Left kidney (tissue), 2 donors: Measurements from ENCODE around the gene ZNF544. TPM values are rescaled to one million over a fixed set of nuclear protein-coding genes. Genes with fewer than 3 reads are reported as not detected.
"Not testable (repeated sequence)": the region's sequence is repeated elsewhere in the genome, so short reads cannot be mapped to it uniquely, and the experiment has no call there.

ENCODE experiments used
- DNase-seq: peaks from one replicate; pipeline ENCODE4 v3.0.0-alpha.2; 2013
- polyA plus RNA-seq: library from polyadenylated mRNA; unstranded; fragments of 120-200 nt; gene quantifications from one replicate; pipeline ENCODE4 v1.2.1, GENCODE V29; 2013; ENCODE audit not compliant: insufficient read length

ZNF544 gene
- polyA plus RNA-seq, 1 donor: 47.9 TPM

- DNase-seq: peak; percentile 93
Measured at GRCh38 chr19:58305065-58305931, 76.6 kb downstream of the ZNF544 start, which contains the start of gene ERVK3-1. TSS of gene ERVK3-1 (plus strand) at chr19:58305377. CDS start at chr19:58312169, 6,792 bp downstream.

GRCh38 chr19:58305932-58306323 is 77.2 kb downstream of the ZNF544 start:
- no peak for DNase-seq

- no peak for DNase-seq
Measured at GRCh38 chr19:58307736-58308135, 79.0 kb downstream of the ZNF544 start.

- DNase-seq: not testable (repeated sequence)
Measured at GRCh38 chr19:58310685-58311084, 82.0 kb downstream of the ZNF544 start.

GRCh38 chr19:58311345-58311865 is 82.7 kb downstream of the ZNF544 start:
- DNase-seq: no peak

Other genes with a start within 250 kb of the ZNF544 start
- 37.0 TPM for gene ZNF606, start 226.1 kb upstream of the ZNF544 start, polyA plus RNA-seq
- 4.0 TPM for gene ZSCAN1, start 194.9 kb upstream of the ZNF544 start, polyA plus RNA-seq
- 32.5 TPM for gene ZNF135, start 169.6 kb upstream of the ZNF544 start, polyA plus RNA-seq
- gene ZSCAN18, start 130.7 kb upstream of the ZNF544 start, polyA plus RNA-seq: 94.4 TPM
- gene ZNF329, start 78.1 kb upstream of the ZNF544 start, polyA plus RNA-seq: 26.2 TPM
- gene ZNF274, start 45.9 kb upstream of the ZNF544 start, polyA plus RNA-seq: 22.8 TPM
- 11.4 TPM for gene ZNF8, start 50.0 kb downstream of the ZNF544 start, polyA plus RNA-seq
- gene ERVK3-1, start 76.5 kb downstream of the ZNF544 start, polyA plus RNA-seq: 58.1 TPM
- 4.1 TPM for gene ZSCAN22, start 98.1 kb downstream of the ZNF544 start, polyA plus RNA-seq
- 0.57 TPM for gene A1BG, start 124.6 kb downstream of the ZNF544 start, polyA plus RNA-seq
- gene ZNF497, start 133.8 kb downstream of the ZNF544 start, polyA plus RNA-seq: 4.2 TPM
- 3.1 TPM for gene ZNF837, start 152.1 kb downstream of the ZNF544 start, polyA plus RNA-seq
- gene RPS5, start 158.4 kb downstream of the ZNF544 start, polyA plus RNA-seq: 819 TPM
- gene RNF225, start 166.7 kb downstream of the ZNF544 start, polyA plus RNA-seq: not detected
- gene ZNF584, start 179.7 kb downstream of the ZNF544 start, polyA plus RNA-seq: 11.7 TPM
- 16.7 TPM for gene ZNF132, start 211.2 kb downstream of the ZNF544 start, polyA plus RNA-seq
- gene ZNF324B, start 222.7 kb downstream of the ZNF544 start, polyA plus RNA-seq: 5.4 TPM
- 9.1 TPM for gene ZNF324, start 238.2 kb downstream of the ZNF544 start, polyA plus RNA-seq
- gene ZNF446, start 247.4 kb downstream of the ZNF544 start, polyA plus RNA-seq: 14.1 TPM